Activated CD8-positive, alpha-beta T cell treated with anti-CD3 and anti-CD28 coated beads for 36 hours (primary cell): ENCODE measurements around the gene DCAF6. TPM values are rescaled to one million over a fixed set of nuclear protein-coding genes. Genes with fewer than 3 reads are reported as not detected.

ENCODE experiments used
- ATAC-seq: fragments of 200-7000 bp; cut with Tn5 transposase; one replicate; pipeline ENCODE4 v1.10.0; 2021; ENCODE audit warnings: mild to moderate bottlenecking, moderate library complexity
- CTCF ChIA-PET: fragments of 350-600 bp; sonication (Branson Sonifier 250); formaldehyde crosslinking; loops from one replicate; lab custom pipeline; 2021; ENCODE audit warnings: antibody characterized with exemption; lab: Charles Lee
- POLR2A ChIA-PET: fragments of 350-600 bp; sonication (Branson Sonifier 250); formaldehyde crosslinking; loops from one replicate; lab custom pipeline; 2021; ENCODE audit warnings: antibody characterized with exemption; lab: Charles Lee
- DNase-seq: peaks from one replicate; pipeline ENCODE4 v3.0.0-alpha.2; 2020
- H3K27ac Mint-ChIP-seq: one replicate; pipeline ENCODE4 v1.8.0; 2021; ENCODE audit warnings: mild to moderate bottlenecking, mixed read lengths
- H3K27me3 Mint-ChIP-seq: one replicate; pipeline ENCODE4 v1.8.0; 2021; ENCODE audit warnings: mixed read lengths
- H3K36me3 Mint-ChIP-seq: one replicate; pipeline ENCODE4 v1.8.0; 2021; ENCODE audit warnings: low read depth, mixed read lengths
- H3K4me1 Mint-ChIP-seq: one replicate; pipeline ENCODE4 v1.8.0; 2021; ENCODE audit warnings: low read depth, mixed read lengths
- H3K4me3 Mint-ChIP-seq: one replicate; pipeline ENCODE4 v1.8.0; 2021; ENCODE audit warnings: mild to moderate bottlenecking, moderate library complexity, mixed read lengths
- H3K9me3 Mint-ChIP-seq: one replicate; pipeline ENCODE4 v1.8.0; 2021; ENCODE audit warnings: mixed read lengths
- intact Hi-C: fragments of 100-400 bp; cut with micrococcal nuclease; formaldehyde crosslinking; loops from one replicate; pipeline ENCODE4 v1.10.0; 2022
- total RNA-seq, 2 experiments: library from RNA; stranded (reverse); gene quantifications; one replicate each; pipeline ENCODE4 v1.2.3, GENCODE V29; 2021
- TF ChIP-seq, protein P1 (sequence below): fragments of 200-600 bp; IDR thresholded peaks from one replicate; pipeline ENCODE4 v1.8.0; 2022; ENCODE audit warnings: antibody characterized with exemption, mild to moderate bottlenecking

Gene DCAF6
- total RNA-seq, 2 experiments from 2014 or later = 21.6 to 22.6 TPM

DNA sequence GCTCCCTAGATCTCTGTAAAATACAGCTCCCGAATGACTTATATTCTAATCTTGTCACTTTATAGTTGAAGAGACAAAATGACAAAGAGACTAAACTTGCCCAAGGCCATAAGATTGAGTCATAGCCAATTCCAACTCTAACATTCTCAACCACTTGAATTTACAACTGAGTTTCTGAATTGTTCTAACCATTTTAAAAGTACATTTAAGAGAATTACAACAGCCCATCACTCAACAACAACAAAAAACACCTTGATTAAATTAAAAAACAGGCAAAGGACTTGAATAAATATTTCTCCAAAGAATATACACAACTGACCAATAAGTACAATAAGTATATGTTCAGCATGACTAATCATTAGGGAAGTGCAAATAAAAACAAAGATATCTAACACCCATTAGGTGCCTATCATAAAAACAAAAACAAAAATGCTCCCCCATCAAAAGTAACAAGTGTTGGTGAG is 13.8 kb upstream of the DCAF6 start:
- CTCF ChIA-PET = interaction anchor here (0.6 kb wide), 1 partner anchor 109 kb away, joined by 3 read pairs; no protein-coding TSS in a partner anchor

DNA sequence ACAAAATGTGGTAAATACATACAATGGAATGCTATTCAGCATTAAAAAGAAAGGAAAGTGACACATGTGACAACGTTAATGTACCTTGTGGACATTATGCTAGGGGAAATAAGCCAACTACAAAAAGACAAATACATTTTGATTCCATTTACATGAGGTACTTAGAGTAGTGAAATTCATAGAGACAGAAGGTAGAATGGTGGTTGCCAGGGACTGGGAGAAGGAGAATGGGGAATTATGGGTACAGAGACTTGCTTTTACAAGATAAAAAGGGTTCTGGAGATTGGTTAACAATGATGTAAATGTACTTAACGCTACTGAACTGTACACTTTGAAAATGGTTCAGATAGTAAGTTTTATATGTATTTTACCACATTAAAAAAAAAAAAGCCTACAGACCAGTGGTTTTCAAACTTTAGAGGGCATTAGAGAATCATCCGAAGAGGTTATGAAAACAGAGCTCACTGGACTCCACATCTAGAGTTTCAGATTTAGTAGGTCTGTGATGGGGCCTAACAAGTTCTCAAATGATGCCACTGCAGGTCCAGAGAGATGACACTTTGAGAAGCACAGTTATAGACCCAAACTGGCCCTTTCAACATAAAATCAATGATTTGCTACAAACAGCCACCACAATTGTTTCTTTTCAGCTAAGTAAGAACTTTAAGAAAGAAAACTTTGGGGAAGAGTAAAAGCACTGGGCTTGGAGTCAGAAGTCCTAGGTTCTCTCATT is 13.0 kb upstream of the DCAF6 start:
- Mint-ChIP-seq H3K27me3 (no peaks in the 10 kb centered on the region), H3K27ac (peak overlapping the region; percentile 23), H3K9me3 (no peaks in the 10 kb centered on the region), H3K4me3 (no peak overlapping the region), H3K4me1 (peaks cover 15% of the 10 kb centered on the region), H3K36me3 (peaks cover 13% of the 10 kb centered on the region)
- ChIA-PET POLR2A (interaction anchor here (1.4 kb wide), 1 partner anchor 10 kb away, joined by 5 read pairs; no protein-coding TSS in a partner anchor), CTCF (interaction anchor here (0.8 to 1.4 kb wide), 4 partner anchors 10 to 161 kb away, joined by 3 to 4 read pairs (median 3); partner anchors contain the start of genes ADCY10 and DCAF6)
- DNase-seq (no peak), ATAC-seq (no peak)
- intact Hi-C loops = no loop called here
- TF ChIP-seq, protein P1, sequence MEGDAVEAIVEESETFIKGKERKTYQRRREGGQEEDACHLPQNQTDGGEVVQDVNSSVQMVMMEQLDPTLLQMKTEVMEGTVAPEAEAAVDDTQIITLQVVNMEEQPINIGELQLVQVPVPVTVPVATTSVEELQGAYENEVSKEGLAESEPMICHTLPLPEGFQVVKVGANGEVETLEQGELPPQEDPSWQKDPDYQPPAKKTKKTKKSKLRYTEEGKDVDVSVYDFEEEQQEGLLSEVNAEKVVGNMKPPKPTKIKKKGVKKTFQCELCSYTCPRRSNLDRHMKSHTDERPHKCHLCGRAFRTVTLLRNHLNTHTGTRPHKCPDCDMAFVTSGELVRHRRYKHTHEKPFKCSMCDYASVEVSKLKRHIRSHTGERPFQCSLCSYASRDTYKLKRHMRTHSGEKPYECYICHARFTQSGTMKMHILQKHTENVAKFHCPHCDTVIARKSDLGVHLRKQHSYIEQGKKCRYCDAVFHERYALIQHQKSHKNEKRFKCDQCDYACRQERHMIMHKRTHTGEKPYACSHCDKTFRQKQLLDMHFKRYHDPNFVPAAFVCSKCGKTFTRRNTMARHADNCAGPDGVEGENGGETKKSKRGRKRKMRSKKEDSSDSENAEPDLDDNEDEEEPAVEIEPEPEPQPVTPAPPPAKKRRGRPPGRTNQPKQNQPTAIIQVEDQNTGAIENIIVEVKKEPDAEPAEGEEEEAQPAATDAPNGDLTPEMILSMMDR = no peak

More for the DNA sequence above, 13.8 kb upstream of the DCAF6 start:
- intact Hi-C loops = no loop called here
- DNase-seq (no peak), ATAC-seq (no peak)
- POLR2A ChIA-PET = interaction anchor here (1.1 to 1.8 kb wide), 2 partner anchors 8 to 13 kb away, joined by 4 to 6 read pairs; no protein-coding TSS in a partner anchor
- H3K27me3 Mint-ChIP-seq = no peaks in the 10 kb centered on the region
- no peak overlapping the region for H3K4me3 Mint-ChIP-seq
- H3K9me3 Mint-ChIP-seq = no peaks in the 10 kb centered on the region
- TF ChIP-seq, protein P1 = no peak
- H3K36me3 Mint-ChIP-seq = peaks cover 16% of the 10 kb centered on the region
- H3K27ac Mint-ChIP-seq = no peak overlapping the region
- peaks cover 15% of the 10 kb centered on the region for H3K4me1 Mint-ChIP-seq

DNA sequence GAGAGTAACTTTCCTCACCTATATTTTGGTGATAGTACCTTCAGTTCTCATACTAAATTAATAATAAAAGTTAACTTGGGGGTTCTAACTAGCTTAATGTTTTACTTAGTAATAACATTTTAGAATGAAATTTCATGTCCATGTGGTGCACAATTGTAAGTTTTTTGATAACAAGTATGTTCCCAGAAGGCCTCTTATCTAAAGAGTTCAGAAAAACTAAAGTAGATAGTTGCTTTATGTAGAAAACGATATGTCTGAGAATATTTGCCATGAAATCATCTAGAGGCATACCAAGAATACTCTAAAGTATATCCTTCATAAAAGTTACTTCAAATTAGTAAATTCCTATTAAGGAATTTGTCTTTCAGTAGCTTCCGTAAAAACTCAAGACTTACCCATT is 12.4 kb upstream of the DCAF6 start:
- ChIA-PET POLR2A (interaction anchor here (1.4 kb wide), 1 partner anchor 10 kb away, joined by 5 read pairs; no protein-coding TSS in a partner anchor), CTCF (interaction anchor here (0.8 to 1.4 kb wide), 4 partner anchors 10 to 161 kb away, joined by 3 to 4 read pairs (median 3); partner anchors contain the start of genes ADCY10 and DCAF6)
- peaks cover 13% of the 10 kb centered on the region for H3K36me3 Mint-ChIP-seq
- no peak for DNase-seq
- H3K27me3 Mint-ChIP-seq = no peaks in the 10 kb centered on the region
- peaks cover 15% of the 10 kb centered on the region for H3K4me1 Mint-ChIP-seq
- no peaks in the 10 kb centered on the region for H3K9me3 Mint-ChIP-seq
- no peak overlapping the region for H3K27ac Mint-ChIP-seq
- intact Hi-C loops = no loop called here
- ATAC-seq = no peak
- H3K4me3 Mint-ChIP-seq = no peak overlapping the region
- TF ChIP-seq, protein P1 = no peak

DNA sequence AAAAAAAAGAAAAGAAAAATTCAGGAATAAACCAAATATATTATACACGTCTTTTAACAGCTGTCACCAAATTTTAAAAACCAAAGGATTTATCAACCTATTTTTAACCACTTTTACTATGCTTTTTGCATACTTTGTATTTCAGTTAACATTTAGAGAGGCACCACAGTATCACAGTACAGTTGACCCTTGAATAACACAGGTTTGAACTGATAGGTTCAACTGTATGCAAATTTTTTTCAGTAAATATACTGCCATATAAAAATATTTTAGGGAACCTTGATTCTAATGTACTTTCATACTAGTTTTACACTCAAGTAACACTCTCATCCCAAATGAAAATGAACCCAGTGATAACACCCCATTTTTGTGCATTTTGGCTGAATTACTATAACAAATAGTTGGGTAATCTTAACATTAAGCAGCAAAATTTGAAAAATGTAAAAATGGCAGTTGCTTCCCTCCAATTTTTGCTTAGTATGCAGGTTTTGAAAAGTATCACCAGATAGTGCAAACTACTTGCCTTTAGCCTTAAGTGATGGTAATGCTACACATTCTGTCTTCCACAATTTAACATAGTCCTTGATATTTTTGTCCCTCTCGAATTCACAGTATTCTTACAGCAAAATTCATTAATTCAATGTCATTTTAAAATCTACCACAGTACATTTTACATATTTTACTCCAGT is 11.8 kb upstream of the DCAF6 start:
- Mint-ChIP-seq H3K36me3 (peaks cover 13% of the 10 kb centered on the region), H3K27ac (no peak overlapping the region), H3K27me3 (no peaks in the 10 kb centered on the region), H3K9me3 (no peaks in the 10 kb centered on the region), H3K4me3 (no peak overlapping the region), H3K4me1 (peaks cover 17% of the 10 kb centered on the region)
- no peak for DNase-seq
- CTCF ChIA-PET = interaction anchor here (0.8 to 1.4 kb wide), 4 partner anchors 11 to 160 kb away, joined by 3 to 4 read pairs (median 3); partner anchors contain the start of genes ADCY10 and DCAF6
- no peak for ATAC-seq
- POLR2A ChIA-PET = interaction anchor here (1.4 kb wide), 1 partner anchor 9 kb away, joined by 5 read pairs; no protein-coding TSS in a partner anchor
- TF ChIP-seq, protein P1 = no peak
- intact Hi-C loops = no loop called here
